PC-3 (cell line): ENCODE data around the gene PROP1. TPM values are rescaled to one million over a fixed set of nuclear protein-coding genes. Genes with fewer than 3 reads are reported as not detected.

Source experiments
- ATAC-seq: fragments of 200-7000 bp; cut with Tn5 transposase; 2 replicates; pipeline ENCODE4 v1.9.1; 2020; ENCODE audit warnings: mild to moderate bottlenecking, moderate library complexity
- BruUV-seq: library from RNA; stranded (reverse); fragments of 400-500 nt; replicated peaks from 2 replicates; lab custom pipeline; 2021; lab: Mats Ljungman, UMichigan
- CTCF ChIA-PET: fragments of 300-600 bp; sonication (Branson Sonifier 250); formaldehyde crosslinking; loops from one replicate; lab custom pipeline; 2022; ENCODE audit warnings: antibody characterized with exemption; lab: Charles Lee
- POLR2A ChIA-PET: fragments of 300-600 bp; sonication (Branson Sonifier 250); formaldehyde crosslinking; loops from one replicate; lab custom pipeline; 2022; ENCODE audit warnings: antibody characterized with exemption; ENCODE audit not compliant: unreplicated experiment; lab: Charles Lee
- DNase-seq: peaks from one replicate; pipeline ENCODE4 v3.0.0-alpha.2; 2015
- H2AFZ ChIP-seq: fragments of 300-600 bp; sonication (generic); 2 replicates; pipeline ENCODE4 v1.6.0; 2016; ENCODE audit warnings: antibody characterized with exemption, low read length
- H3F3A ChIP-seq: fragments of 300-600 bp; sonication (generic); one replicate; pipeline ENCODE4 v1.6.0; 2017; ENCODE audit warnings: antibody characterized with exemption, low read length, control low read depth, mild to moderate bottlenecking; ENCODE audit not compliant: unreplicated experiment
- H3K27ac ChIP-seq: fragments of 300-600 bp; sonication (generic); 2 replicates; pipeline ENCODE4 v1.5.1; 2016; ENCODE audit warnings: mild to moderate bottlenecking, low read length
- H3K27me3 ChIP-seq: fragments of 300-600 bp; sonication (generic); 2 replicates; pipeline ENCODE4 v1.6.1; 2016; ENCODE audit warnings: low read length, mixed read lengths
- H3K36me3 ChIP-seq: fragments of 300-600 bp; sonication (generic); 2 replicates; pipeline ENCODE4 v1.6.1; 2016; ENCODE audit warnings: low read depth, mixed run types, low read length, mixed read lengths
- H3K4me1 ChIP-seq: fragments of 300-600 bp; sonication (generic); 2 replicates; pipeline ENCODE4 v1.5.1; 2016; ENCODE audit warnings: low read length; ENCODE audit not compliant: insufficient read depth
- H3K4me2 ChIP-seq: fragments of 300-600 bp; sonication (generic); 2 replicates; pipeline ENCODE4 v1.6.0; 2016; ENCODE audit warnings: low read length
- H3K4me3 ChIP-seq: fragments of 300-600 bp; sonication (generic); 2 replicates; pipeline ENCODE4 v1.5.1; 2016; ENCODE audit warnings: mild to moderate bottlenecking, low read length, mixed read lengths
- H3K79me2 ChIP-seq: fragments of 300-600 bp; sonication (generic); 2 replicates; pipeline ENCODE4 v1.6.1; 2017; ENCODE audit warnings: low read length, mixed read lengths
- H3K9ac ChIP-seq: fragments of 300-600 bp; sonication (generic); 2 replicates; pipeline ENCODE4 v1.6.0; 2016; ENCODE audit warnings: mild to moderate bottlenecking, low read length
- H3K9me2 ChIP-seq: fragments of 300-600 bp; sonication (generic); replicated peaks from 2 replicates; pipeline ENCODE4 v1.6.1; 2016; ENCODE audit warnings: mixed run types, low read length, mixed read lengths
- H3K9me3 ChIP-seq: fragments of 300-600 bp; sonication (generic); 2 replicates; pipeline ENCODE4 v1.6.1; 2016; ENCODE audit warnings: low read length, mixed read lengths
- H4K20me1 ChIP-seq: fragments of 300-600 bp; sonication (generic); 2 replicates; pipeline ENCODE4 v1.6.1; 2016; ENCODE audit warnings: low read length, mixed read lengths
- EZH2 ChIP-seq: fragments of 300-600 bp; sonication (generic); IDR thresholded peaks from one replicate; pipeline ENCODE4 v1.6.1; 2017; ENCODE audit warnings: antibody characterized with exemption, mild to moderate bottlenecking, low read length; ENCODE audit not compliant: unreplicated experiment
- EZH2phosphoT487 ChIP-seq: fragments of 300-600 bp; sonication (generic); IDR thresholded peaks from 2 replicates; pipeline ENCODE4 v1.6.1; 2018; ENCODE audit warnings: mild to moderate bottlenecking, antibody characterized with exemption, low read length, borderline replicate concordance
- intact Hi-C: fragments of 100-400 bp; cut with micrococcal nuclease; formaldehyde crosslinking; loops from 2 replicates; pipeline ENCODE4 v1.9.0; 2023
- total RNA-seq: library from RNA; depleted of rRNA; stranded (reverse); fragments of >200 nt; gene quantifications from 2 replicates; pipeline ENCODE4 v1.2.3, GENCODE V29; 2014
- TF ChIP-seq, protein P1 (sequence below): fragments of 300-600 bp; sonication (generic); conservative IDR thresholded peaks from 2 replicates; pipeline ENCODE4 v1.5.1; 2017; ENCODE audit warnings: antibody characterized with exemption, low read depth, mild to moderate bottlenecking, low read length

PROP1 gene
- total RNA-seq, 1 experiment from 2014 or later: not detected

DNA sequence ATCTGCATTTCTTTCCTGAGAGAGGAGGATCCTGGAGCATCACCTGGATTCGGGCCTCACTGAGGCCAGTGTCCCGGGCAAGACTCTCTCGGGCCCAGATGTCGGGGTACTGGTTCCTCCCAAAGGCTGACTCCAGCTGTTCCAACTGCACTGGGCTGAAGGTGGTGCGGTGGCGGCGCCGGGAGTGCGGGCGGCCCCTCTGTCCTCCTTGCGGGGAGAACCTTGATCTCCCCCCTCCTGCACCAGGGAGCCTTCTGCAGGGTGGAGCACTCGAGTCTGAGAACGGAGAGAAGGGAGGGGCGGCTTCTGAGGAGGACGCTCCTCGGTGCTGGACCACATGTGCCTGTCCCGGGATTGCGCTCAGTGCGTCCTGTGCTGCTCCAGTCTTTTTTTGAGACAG, 2.0 kb downstream of the PROP1 start:
- DNase-seq (no peak), ATAC-seq (no peak)
- H3K36me3 ChIP-seq: no peaks in the 10 kb centered on the region
- no peaks in the 10 kb centered on the region for H3K79me2 ChIP-seq
- no peaks in the 10 kb centered on the region for H3K4me1 ChIP-seq
- CTCF ChIA-PET: no interaction called here
- H4K20me1 ChIP-seq: no peaks in the 10 kb centered on the region
- TF ChIP-seq, protein P1, sequence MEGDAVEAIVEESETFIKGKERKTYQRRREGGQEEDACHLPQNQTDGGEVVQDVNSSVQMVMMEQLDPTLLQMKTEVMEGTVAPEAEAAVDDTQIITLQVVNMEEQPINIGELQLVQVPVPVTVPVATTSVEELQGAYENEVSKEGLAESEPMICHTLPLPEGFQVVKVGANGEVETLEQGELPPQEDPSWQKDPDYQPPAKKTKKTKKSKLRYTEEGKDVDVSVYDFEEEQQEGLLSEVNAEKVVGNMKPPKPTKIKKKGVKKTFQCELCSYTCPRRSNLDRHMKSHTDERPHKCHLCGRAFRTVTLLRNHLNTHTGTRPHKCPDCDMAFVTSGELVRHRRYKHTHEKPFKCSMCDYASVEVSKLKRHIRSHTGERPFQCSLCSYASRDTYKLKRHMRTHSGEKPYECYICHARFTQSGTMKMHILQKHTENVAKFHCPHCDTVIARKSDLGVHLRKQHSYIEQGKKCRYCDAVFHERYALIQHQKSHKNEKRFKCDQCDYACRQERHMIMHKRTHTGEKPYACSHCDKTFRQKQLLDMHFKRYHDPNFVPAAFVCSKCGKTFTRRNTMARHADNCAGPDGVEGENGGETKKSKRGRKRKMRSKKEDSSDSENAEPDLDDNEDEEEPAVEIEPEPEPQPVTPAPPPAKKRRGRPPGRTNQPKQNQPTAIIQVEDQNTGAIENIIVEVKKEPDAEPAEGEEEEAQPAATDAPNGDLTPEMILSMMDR: no peak
- TF ChIP-seq EZH2 (no peak), EZH2phosphoT487 (no peak)
- peaks cover 21% of the 10 kb centered on the region for H3K27me3 ChIP-seq
- H3K4me3 ChIP-seq: no peak overlapping the region
- H3K4me2 ChIP-seq: no peak overlapping the region
- H3K9me3 ChIP-seq: no peaks in the 10 kb centered on the region
- no peaks in the 10 kb centered on the region for H3K9me2 ChIP-seq
- POLR2A ChIA-PET: no interaction called here
- H3K9ac ChIP-seq: no peak overlapping the region
- H2AFZ ChIP-seq: no peak overlapping the region
- intact Hi-C loops: no loop called here
- BruUV-seq: no TSS peak
- no peaks in the 10 kb centered on the region for H3F3A ChIP-seq
- H3K27ac ChIP-seq: no peak overlapping the region

DNA sequence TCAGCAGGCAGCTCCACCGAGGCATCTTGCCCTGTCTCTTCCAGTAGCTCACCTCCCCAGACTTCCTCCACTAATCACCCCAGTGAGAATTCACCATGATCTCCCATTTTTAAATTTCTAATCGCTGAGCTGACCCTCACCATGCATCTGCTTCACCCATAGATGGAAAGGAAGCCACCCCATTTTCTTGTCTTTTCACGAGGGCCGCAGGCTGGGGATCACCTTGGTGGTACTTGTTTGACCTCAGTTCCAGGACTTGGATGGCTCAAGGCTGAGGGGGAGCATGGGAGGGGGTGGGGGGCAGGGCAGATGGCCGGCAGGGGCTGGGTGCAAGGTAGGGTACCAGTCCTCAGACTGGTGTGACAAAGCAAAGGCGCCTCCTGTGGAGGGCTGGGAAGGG, 3.6 kb downstream of the PROP1 start:
- no TSS peak for BruUV-seq
- intact Hi-C loops: no loop called here
- no peak overlapping the region for H3K4me3 ChIP-seq
- no peaks in the 10 kb centered on the region for H3F3A ChIP-seq
- no peaks in the 10 kb centered on the region for H3K9me2 ChIP-seq
- no peaks in the 10 kb centered on the region for H3K4me1 ChIP-seq
- ChIA-PET CTCF (no interaction called here), POLR2A (no interaction called here)
- ATAC-seq: no peak
- no peaks in the 10 kb centered on the region for H3K9me3 ChIP-seq
- no peaks in the 10 kb centered on the region for H3K79me2 ChIP-seq
- TF ChIP-seq, protein P1: no peak
- TF ChIP-seq EZH2phosphoT487 (no peak), EZH2 (no peak)
- peaks cover 15% of the 10 kb centered on the region for H3K27me3 ChIP-seq
- H3K4me2 ChIP-seq: no peak overlapping the region
- H3K9ac ChIP-seq: no peak overlapping the region
- no peaks in the 10 kb centered on the region for H3K36me3 ChIP-seq
- no peak overlapping the region for H3K27ac ChIP-seq
- no peaks in the 10 kb centered on the region for H4K20me1 ChIP-seq
- no peak for DNase-seq
- H2AFZ ChIP-seq: no peak overlapping the region

DNA sequence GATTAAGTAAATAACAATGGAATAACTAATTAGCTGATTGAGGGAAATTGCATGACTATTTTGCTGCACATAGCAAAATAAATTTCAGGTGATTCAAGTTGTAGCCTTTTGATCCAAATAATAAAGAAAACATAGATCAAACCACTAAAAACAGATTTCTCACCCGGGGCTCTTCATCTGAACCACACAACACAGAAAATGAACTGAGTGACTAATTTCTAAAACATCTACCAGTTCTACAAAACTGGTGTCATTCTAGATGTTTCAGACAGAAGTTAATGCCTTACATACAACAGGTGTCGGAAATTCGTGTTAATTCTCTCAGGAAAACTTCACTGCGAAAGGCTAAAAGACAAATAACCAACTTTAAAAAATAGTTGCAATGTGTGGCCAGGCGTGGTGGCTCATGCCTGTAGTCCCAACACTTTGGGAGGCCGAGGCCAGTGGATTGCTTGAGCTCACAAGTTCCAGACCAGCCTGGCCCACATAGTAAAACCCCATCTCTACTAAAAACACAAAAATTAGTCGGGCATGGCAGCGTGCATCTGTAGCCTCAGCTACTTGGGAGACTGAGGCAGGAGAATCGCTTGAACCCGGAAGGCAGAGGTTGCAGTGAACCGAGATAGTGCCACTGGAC, 6.9 kb downstream of the PROP1 start:
- no peaks in the 10 kb centered on the region for H3K79me2 ChIP-seq
- H3K4me1 ChIP-seq: no peaks in the 10 kb centered on the region
- H3F3A ChIP-seq: no peaks in the 10 kb centered on the region
- CTCF ChIA-PET: no interaction called here
- no peaks in the 10 kb centered on the region for H4K20me1 ChIP-seq
- H3K9me3 ChIP-seq: no peaks in the 10 kb centered on the region
- H3K4me3 ChIP-seq: no peak overlapping the region
- no TSS peak for BruUV-seq
- no peak overlapping the region for H3K27ac ChIP-seq
- TF ChIP-seq, protein P1: no peak
- TF ChIP-seq EZH2 (no peak), EZH2phosphoT487 (no peak)
- intact Hi-C loops: no loop called here
- ATAC-seq: no peak
- no peak for DNase-seq
- no peak overlapping the region for H2AFZ ChIP-seq
- no peaks in the 10 kb centered on the region for H3K27me3 ChIP-seq
- no peak overlapping the region for H3K9ac ChIP-seq
- POLR2A ChIA-PET: no interaction called here
- no peak overlapping the region for H3K4me2 ChIP-seq
- no peaks in the 10 kb centered on the region for H3K9me2 ChIP-seq
- H3K36me3 ChIP-seq: no peaks in the 10 kb centered on the region
